ENCODE data around the gene SCN5A.

Gene SCN5A

GRCh38 chr3:38649500-38650247 is at the start of gene SCN5A:
SCN5A (minus strand) TSS chr3:38649687; CDS start chr3:38633307, 16,380 bp downstream.
- peak; percentile 33 for DNase-seq

GRCh38 chr3:38698760-38699159 is 49.3 kb upstream of the SCN5A start:
- no peak for DNase-seq

- DNase-seq, result no peak
Measured at GRCh38 chr3:38698061-38698460, 48.6 kb upstream of the SCN5A start.

- DNase-seq, result no peak
Measured at GRCh38 chr3:38696034-38696433, 46.5 kb upstream of the SCN5A start.

GRCh38 chr3:38690185-38690584 is 40.7 kb upstream of the SCN5A start:
- no peak for DNase-seq

GRCh38 chr3:38689774-38690173 is 40.3 kb upstream of the SCN5A start:
- DNase-seq, result no peak

GRCh38 chr3:38689346-38689745 is 39.9 kb upstream of the SCN5A start:
- no peak for DNase-seq

- DNase-seq, result no peak
Measured at GRCh38 chr3:38687321-38687720, 37.8 kb upstream of the SCN5A start.

- no peak for DNase-seq
Measured at GRCh38 chr3:38684546-38684945, 35.1 kb upstream of the SCN5A start.

- DNase-seq, result no peak
Measured at GRCh38 chr3:38669668-38670067, 20.2 kb upstream of the SCN5A start.

- no peak for DNase-seq
Measured at GRCh38 chr3:38662544-38662943, 13.1 kb upstream of the SCN5A start.

GRCh38 chr3:38658841-38659240 is 9.4 kb upstream of the SCN5A start:
- no peak for DNase-seq

GRCh38 chr3:38657369-38657768 is 7.9 kb upstream of the SCN5A start:
- DNase-seq, result no peak

GRCh38 chr3:38655708-38656300 is 6.3 kb upstream of the SCN5A start:
- DNase-seq, result no peak

- no peak for DNase-seq
Measured at GRCh38 chr3:38653685-38654537, 4.4 kb upstream of the SCN5A start.

GRCh38 chr3:38652934-38653333 is 3.4 kb upstream of the SCN5A start:
- DNase-seq, result no peak

- peak; percentile 59 for DNase-seq
Measured at GRCh38 chr3:38651153-38651789, 1.8 kb upstream of the SCN5A start.

GRCh38 chr3:38650248-38650951 is 913 bp upstream of the SCN5A start:
- no peak for DNase-seq

- DNase-seq, result no peak
Measured at GRCh38 chr3:38648659-38649499, 608 bp downstream of the SCN5A start.

GRCh38 chr3:38648024-38648658 is 1.3 kb downstream of the SCN5A start:
- no peak for DNase-seq
